Spleen (tissue), 11 donors: Measurements from ENCODE around the gene KCNB1. TPM values are rescaled to one million over a fixed set of nuclear protein-coding genes. Genes with fewer than 3 reads are reported as not detected.

Experiments
- DNase-seq: peaks from one replicate; pipeline ENCODE4 v3.0.0-alpha.2; 2020
- H3K27ac ChIP-seq, 8 donors: fragments of 200-600 bp; sonication (generic) in 7 of 8; 1 replicate in 4 of 8; 2 replicates in 4 of 8; pipeline versions ENCODE4 v1.5.0 to v1.8.0; 2016 to 2021; ENCODE audit warnings: inconsistent platforms in 4 of 8, mild to moderate bottlenecking in 4 of 8, moderate library complexity in 1 of 8
- H3K27me3 ChIP-seq, 7 donors: fragments of 200-600 bp; sonication (generic) in 6 of 7; replicated peaks in 1 of 7; 1 replicate in 4 of 7; 2 replicates in 3 of 7; pipeline versions ENCODE4 v1.5.0 to v1.8.0; 2016 to 2021; ENCODE audit warnings: inconsistent platforms in 3 of 7, mild to moderate bottlenecking in 1 of 7
- H3K36me3 ChIP-seq, 6 donors: fragments of 200-600 bp; sonication (generic) in 5 of 6; 1 replicate in 4 of 6; 2 replicates in 2 of 6; pipeline versions ENCODE4 v1.5.0 to v1.8.0; 2016 to 2021; ENCODE audit warnings: inconsistent platforms in 2 of 6
- H3K4me1 ChIP-seq, 6 donors: fragments of 200-600 bp; sonication (generic) in 5 of 6; 1 replicate in 3 of 6; 2 replicates in 3 of 6; pipeline versions ENCODE4 v1.5.0 to v1.8.0; 2016 to 2021; ENCODE audit warnings: inconsistent platforms in 3 of 6
- H3K4me3 ChIP-seq, 8 donors: fragments of 200-600 bp; sonication (generic) in 7 of 8; 1 replicate in 4 of 8; 2 replicates in 4 of 8; pipeline versions ENCODE4 v1.5.0 to v1.8.0; 2016 to 2021; ENCODE audit warnings: inconsistent platforms in 4 of 8, mild to moderate bottlenecking in 4 of 8, moderate library complexity in 2 of 8
- H3K9me3 ChIP-seq, 8 donors: fragments of 200-600 bp; sonication (generic) in 7 of 8; 1 replicate in 4 of 8; 2 replicates in 4 of 8; pipeline versions ENCODE4 v1.5.0 to v1.8.0; 2016 to 2021; ENCODE audit warnings: inconsistent platforms in 4 of 8
- POLR2A ChIP-seq, 3 donors: fragments of 450-650 bp; IDR thresholded peaks; one replicate each; pipeline ENCODE4 v1.5.1; 2017; ENCODE audit warnings: antibody characterized with exemption in 3 of 3, mild to moderate bottlenecking in 1 of 3
- POLR2AphosphoS5 ChIP-seq, 3 donors: sonication (generic); formaldehyde crosslinking; IDR thresholded peaks; one replicate each; pipeline ENCODE4 v1.5.1; 2017; ENCODE audit warnings: antibody characterized with exemption in 3 of 3
- WGBS, 5 donors: extraction: QIAGEN DNeasy Blood & Tissue Kit in 3 of 5; methylation state at CpG; one replicate each; pipeline versions ENCODE4 v1.1.5 to v1.1.7; 2013 to 2018; 5-methylcytosine and 5-hydroxymethylcytosine counted together
- intact Hi-C: fragments of 100-400 bp; cut with DNase I; formaldehyde crosslinking; loops from one replicate; pipeline ENCODE4 v1.15.0; 2023; ENCODE audit warnings: low total_unique reads
- polyA plus RNA-seq, 3 donors: library from polyadenylated mRNA; stranded (reverse); fragments of 200-250 nt; gene quantifications; one replicate each; pipeline ENCODE4 v1.2.1, GENCODE V29; 2013
- total RNA-seq, 7 donors: library from RNA; depleted of rRNA in 3 of 7; stranded (reverse); fragments of >200 nt in 3 of 7; fragmentation: NEBNext Ultra II Directional in 4 of 7; extraction: Animal tissue kit (Norgen Biotek cat#: 25700) in 4 of 7; gene quantifications; one replicate each; pipeline versions ENCODE4 v1.1.0 to v1.2.1, GENCODE V29; 2016 to 2021
- TF ChIP-seq, protein P1 (sequence below), 11 experiments: fragments of 200-600 bp in 7 of 11; fragments of 450-650 bp in 4 of 11; sonication (generic) in 4 of 11; IDR thresholded peaks in 8 of 11; conservative IDR thresholded peaks in 3 of 11; 1 replicate in 7 of 11; 2 replicates in 4 of 11; pipeline versions ENCODE4 v1.4.0 to v1.8.0; 2016 to 2021; ENCODE audit warnings: antibody characterized with exemption in 11 of 11, inconsistent platforms in 4 of 11, mild to moderate bottlenecking in 1 of 11
- donor health status: healthy with polysubstance abuse.
- donor health status: DM: no; HTN: no; CAD: no; lungs with moderate emphysema.
- donor health status: DM: no; HTN: no; CAD: no.
- donor health status: Bipolar disorder and iron deficiency.
- donor health status: healthy.
- donor health status: DM: no; HTN: no; CAD: no.
- donor health status: DM: yes; HTN: yes; CAD: no.

The KCNB1 gene
- total and polyA plus RNA-seq, 10 donors, result 0.02 to 3.2 (median 0.51) TPM

DNA sequence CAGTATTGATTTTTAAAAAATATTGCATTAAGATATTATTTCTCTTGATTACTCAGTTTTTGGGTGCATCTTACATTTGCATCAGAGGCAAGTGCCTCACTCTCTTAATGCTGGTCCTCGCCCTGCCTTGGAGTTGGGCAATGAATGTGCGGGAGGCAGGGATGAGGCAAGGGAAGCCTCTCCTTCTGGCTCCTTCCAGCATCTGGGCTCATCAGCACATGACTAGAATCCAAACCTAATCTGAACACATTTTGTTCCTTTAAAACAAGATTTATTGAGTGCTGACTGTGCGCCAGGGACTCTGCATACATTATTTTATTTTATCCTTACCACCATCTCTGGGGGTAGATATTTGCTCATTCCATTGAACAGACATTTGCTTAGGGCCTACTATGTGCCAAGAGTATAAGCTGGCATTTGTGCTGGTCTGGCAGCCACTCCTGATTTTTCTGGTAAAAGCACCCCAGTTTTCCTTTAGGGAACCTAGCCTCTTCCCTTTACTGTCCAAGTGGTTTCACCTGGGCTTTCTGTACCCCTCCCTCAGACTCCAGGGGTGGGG, 132.7 kb downstream of the KCNB1 start:
- 92 to 94% (median 93%) methylated on average over 3 of the region's 3 CpGs for WGBS, 5 donors
- no peak for DNase-seq
- no peak for TF ChIP-seq POLR2A (IDR thresholded peaks at IDR 0.05)
- TF ChIP-seq, protein P1, sequence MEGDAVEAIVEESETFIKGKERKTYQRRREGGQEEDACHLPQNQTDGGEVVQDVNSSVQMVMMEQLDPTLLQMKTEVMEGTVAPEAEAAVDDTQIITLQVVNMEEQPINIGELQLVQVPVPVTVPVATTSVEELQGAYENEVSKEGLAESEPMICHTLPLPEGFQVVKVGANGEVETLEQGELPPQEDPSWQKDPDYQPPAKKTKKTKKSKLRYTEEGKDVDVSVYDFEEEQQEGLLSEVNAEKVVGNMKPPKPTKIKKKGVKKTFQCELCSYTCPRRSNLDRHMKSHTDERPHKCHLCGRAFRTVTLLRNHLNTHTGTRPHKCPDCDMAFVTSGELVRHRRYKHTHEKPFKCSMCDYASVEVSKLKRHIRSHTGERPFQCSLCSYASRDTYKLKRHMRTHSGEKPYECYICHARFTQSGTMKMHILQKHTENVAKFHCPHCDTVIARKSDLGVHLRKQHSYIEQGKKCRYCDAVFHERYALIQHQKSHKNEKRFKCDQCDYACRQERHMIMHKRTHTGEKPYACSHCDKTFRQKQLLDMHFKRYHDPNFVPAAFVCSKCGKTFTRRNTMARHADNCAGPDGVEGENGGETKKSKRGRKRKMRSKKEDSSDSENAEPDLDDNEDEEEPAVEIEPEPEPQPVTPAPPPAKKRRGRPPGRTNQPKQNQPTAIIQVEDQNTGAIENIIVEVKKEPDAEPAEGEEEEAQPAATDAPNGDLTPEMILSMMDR (IDR thresholded peaks at IDR 0.05 in 8 of 11, conservative IDR thresholded peaks at IDR 0.05 in 3 of 11), result no peak

DNA sequence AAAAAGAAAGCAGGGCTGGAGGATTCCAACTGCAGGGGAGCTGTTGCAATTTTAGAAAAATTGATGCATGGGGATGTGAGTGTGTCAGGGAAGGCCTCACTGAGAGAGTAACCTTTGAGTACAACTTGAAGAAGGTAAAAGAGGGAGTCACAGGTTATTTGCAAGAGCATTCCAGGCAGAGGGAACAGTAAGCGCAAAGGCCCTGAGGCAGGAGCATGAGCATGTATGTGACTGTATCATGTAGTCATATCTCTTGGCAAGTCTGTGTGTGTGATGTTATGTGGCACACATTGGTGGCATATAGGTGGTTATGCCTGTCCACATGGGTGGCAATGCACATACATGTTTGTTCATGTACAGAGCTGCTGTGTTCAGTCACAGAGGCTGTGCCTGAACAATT, 133.4 kb downstream of the KCNB1 start:
- H3K9me3 ChIP-seq, result no peaks in the 10 kb centered on the region
- DNase-seq, result no peak
- intact Hi-C loops, result no loop called here
- H3K27ac ChIP-seq, result no peak overlapping the region
- peaks cover 0 to 36% (median 0%) of the 10 kb centered on the region in 7 donors for H3K27me3 ChIP-seq
- TF ChIP-seq, protein P1 (IDR thresholded peaks at IDR 0.05 in 8 of 11, conservative IDR thresholded peaks at IDR 0.05 in 3 of 11), result no peak
- TF ChIP-seq POLR2A (IDR thresholded peaks at IDR 0.05) (no peak), POLR2AphosphoS5 (IDR thresholded peaks at IDR 0.05) (no peak)
- no peaks in the 10 kb centered on the region for H3K4me1 ChIP-seq
- H3K36me3 ChIP-seq, result no peaks in the 10 kb centered on the region
- 82 to 100% (median 95%) methylated on average over 1 of the region's 1 CpG for WGBS, 5 donors
- H3K4me3 ChIP-seq, result no peak overlapping the region

More for the DNA sequence above, 132.7 kb downstream of the KCNB1 start:
- Histone ChIP-seq H3K27me3 (peaks cover 0 to 32% (median 0%) of the 10 kb centered on the region in 7 donors), H3K36me3 (no peaks in the 10 kb centered on the region), H3K4me3 (no peak overlapping the region), H3K27ac (no peak overlapping the region), H3K9me3 (no peaks in the 10 kb centered on the region), H3K4me1 (no peaks in the 10 kb centered on the region)
- intact Hi-C loops, result no loop called here

DNA sequence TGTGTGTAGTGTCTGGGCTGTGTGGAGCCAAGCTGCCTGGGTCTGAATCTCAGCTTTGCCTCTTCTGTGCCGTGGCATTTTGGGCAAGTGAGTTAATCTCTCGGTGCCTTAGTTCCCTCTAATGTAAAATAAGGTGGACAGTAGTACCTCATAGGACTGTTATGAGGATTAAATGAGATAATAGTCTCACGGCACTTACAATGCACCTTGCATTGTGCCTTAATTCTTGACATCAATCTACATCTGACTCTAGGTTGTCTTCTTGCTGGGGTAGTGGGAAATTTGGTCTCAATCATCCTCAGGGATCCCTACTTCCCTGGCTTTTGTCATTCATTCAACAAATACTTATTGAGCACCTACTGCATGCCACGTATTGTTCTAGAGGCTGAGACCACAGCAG, 133.9 kb downstream of the KCNB1 start:
- no peak overlapping the region for H3K4me3 ChIP-seq
- TF ChIP-seq, protein P1 (IDR thresholded peaks at IDR 0.05 in 8 of 11, conservative IDR thresholded peaks at IDR 0.05 in 3 of 11), result no peak
- TF ChIP-seq POLR2AphosphoS5 (IDR thresholded peaks at IDR 0.05) (no peak), POLR2A (IDR thresholded peaks at IDR 0.05) (no peak)
- DNase-seq, result no peak
- no peak overlapping the region for H3K27ac ChIP-seq
- peaks cover 0 to 36% (median 0%) of the 10 kb centered on the region in 7 donors for H3K27me3 ChIP-seq
- no peaks in the 10 kb centered on the region for H3K36me3 ChIP-seq
- H3K4me1 ChIP-seq, result no peaks in the 10 kb centered on the region
- 82 to 93% (median 91%) methylated on average over 4 of the region's 4 CpGs for WGBS, 5 donors
- no peaks in the 10 kb centered on the region for H3K9me3 ChIP-seq
- intact Hi-C loops, result no loop called here

DNA sequence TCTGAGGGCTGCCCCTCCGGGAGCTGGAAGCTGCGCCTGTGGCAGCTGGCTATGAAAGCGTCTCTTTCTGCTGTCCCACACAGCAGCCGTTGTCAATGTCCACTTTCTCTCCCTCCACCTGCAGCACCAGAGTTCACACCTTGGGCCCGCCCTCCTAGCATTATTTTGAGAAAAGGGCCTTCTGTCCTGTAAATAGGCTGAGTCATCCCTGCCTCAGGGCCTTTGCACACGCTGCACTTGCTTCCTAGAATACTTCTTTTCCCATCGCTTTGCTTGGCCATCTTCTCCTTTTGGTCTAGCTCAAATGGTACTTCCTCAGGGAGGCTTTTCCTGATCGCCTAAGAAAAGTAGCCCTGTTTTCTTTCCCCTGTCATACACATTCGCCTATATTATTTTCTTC, 135.3 kb downstream of the KCNB1 start:
- 90 to 97% (median 94%) methylated on average over 9 of the region's 9 CpGs for WGBS, 5 donors
- no peak for DNase-seq
- intact Hi-C loops, result no loop called here
- H3K9me3 ChIP-seq, result no peaks in the 10 kb centered on the region
- no peaks in the 10 kb centered on the region for H3K36me3 ChIP-seq
- TF ChIP-seq POLR2A (IDR thresholded peaks at IDR 0.05), result no peak
- TF ChIP-seq POLR2AphosphoS5 (IDR thresholded peaks at IDR 0.05), result no peak
- TF ChIP-seq, protein P1 (IDR thresholded peaks at IDR 0.05 in 8 of 11, conservative IDR thresholded peaks at IDR 0.05 in 3 of 11), result no peak
- H3K4me1 ChIP-seq, result no peaks in the 10 kb centered on the region
- no peak overlapping the region for H3K27ac ChIP-seq
- peaks cover 0 to 35% (median 0%) of the 10 kb centered on the region in 7 donors for H3K27me3 ChIP-seq
- no peak overlapping the region for H3K4me3 ChIP-seq
